ENCODE results near the gene ATP8A2.

DNA sequence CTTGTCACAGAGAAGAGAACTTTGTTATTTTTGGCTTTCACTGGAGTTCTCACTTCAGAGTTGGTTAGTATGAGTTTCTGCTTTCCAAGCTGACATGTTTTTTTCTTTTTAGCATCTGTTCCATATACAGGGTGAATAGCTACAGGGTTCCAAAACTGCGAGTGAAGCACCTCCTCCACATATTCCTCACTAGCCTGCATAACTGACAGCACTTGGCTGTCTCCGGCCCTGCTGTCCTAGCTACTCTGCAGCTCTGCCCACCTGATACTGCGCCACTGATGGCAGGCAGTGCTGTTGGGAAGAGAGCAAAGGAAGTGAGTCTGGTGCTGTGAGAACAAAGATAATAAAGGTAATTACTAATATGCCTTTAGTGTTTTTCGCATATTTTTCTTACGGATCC lies 6.8 kb downstream of the ATP8A2 start:
- TF ChIP-seq, protein P1, sequence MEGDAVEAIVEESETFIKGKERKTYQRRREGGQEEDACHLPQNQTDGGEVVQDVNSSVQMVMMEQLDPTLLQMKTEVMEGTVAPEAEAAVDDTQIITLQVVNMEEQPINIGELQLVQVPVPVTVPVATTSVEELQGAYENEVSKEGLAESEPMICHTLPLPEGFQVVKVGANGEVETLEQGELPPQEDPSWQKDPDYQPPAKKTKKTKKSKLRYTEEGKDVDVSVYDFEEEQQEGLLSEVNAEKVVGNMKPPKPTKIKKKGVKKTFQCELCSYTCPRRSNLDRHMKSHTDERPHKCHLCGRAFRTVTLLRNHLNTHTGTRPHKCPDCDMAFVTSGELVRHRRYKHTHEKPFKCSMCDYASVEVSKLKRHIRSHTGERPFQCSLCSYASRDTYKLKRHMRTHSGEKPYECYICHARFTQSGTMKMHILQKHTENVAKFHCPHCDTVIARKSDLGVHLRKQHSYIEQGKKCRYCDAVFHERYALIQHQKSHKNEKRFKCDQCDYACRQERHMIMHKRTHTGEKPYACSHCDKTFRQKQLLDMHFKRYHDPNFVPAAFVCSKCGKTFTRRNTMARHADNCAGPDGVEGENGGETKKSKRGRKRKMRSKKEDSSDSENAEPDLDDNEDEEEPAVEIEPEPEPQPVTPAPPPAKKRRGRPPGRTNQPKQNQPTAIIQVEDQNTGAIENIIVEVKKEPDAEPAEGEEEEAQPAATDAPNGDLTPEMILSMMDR (IDR thresholded peaks at IDR 0.05) = no peak
- TF ChIP-seq POLR2AphosphoS5 (IDR thresholded peaks at IDR 0.05) = no peak
- no peak for TF ChIP-seq POLR2A (IDR thresholded peaks at IDR 0.05)
- TF ChIP-seq EP300 (IDR thresholded peaks at IDR 0.05) = no peak
